B cell (primary cell): Measurements from ENCODE around the gene ASIP. TPM values are rescaled to one million over a fixed set of nuclear protein-coding genes. Genes with fewer than 3 reads are reported as not detected.

Experiments
- ATAC-seq: fragments of 200-7000 bp; cut with Tn5 transposase; one replicate; pipeline ENCODE4 v1.10.0; 2021; ENCODE audit warnings: low read depth, mild to moderate bottlenecking, moderate number of reproducible peaks, moderate library complexity
- CTCF ChIA-PET: fragments of 350-600 bp; sonication (Branson Sonifier 250); formaldehyde crosslinking; loops from one replicate; lab custom pipeline; 2021; ENCODE audit warnings: antibody characterized with exemption, inconsistent platforms; lab: Charles Lee
- POLR2A ChIA-PET: fragments of 350-600 bp; sonication (Branson Sonifier 250); formaldehyde crosslinking; loops from one replicate; lab custom pipeline; 2021; ENCODE audit warnings: antibody characterized with exemption; lab: Charles Lee
- DNase-seq: peaks from one replicate; pipeline ENCODE4 v3.0.0; 2013
- H2AFZ ChIP-seq: 2 replicates; pipeline ENCODE4 v1.6.1; 2012; ENCODE audit warnings: mild to moderate bottlenecking, low read depth, low read length; ENCODE audit not compliant: insufficient read depth, poor library complexity, severe bottlenecking
- H3K27ac ChIP-seq, 2 donors: 1 replicate in 1 of 2; 2 replicates in 1 of 2; pipeline ENCODE4 v1.5.1; 2012 to 2013; ENCODE audit warnings: low read length in 2 of 2, mild to moderate bottlenecking in 2 of 2, moderate library complexity in 1 of 2
- H3K27me3 ChIP-seq, 4 experiments: fragments of 200-600 bp in 1 of 4; sonication (generic) in 1 of 4; replicated peaks in 1 of 4; 1 replicate in 2 of 4; 2 replicates in 2 of 4; pipeline versions ENCODE4 v1.6.1 to v1.7.0; 2013 to 2016; ENCODE audit warnings: low read length in 3 of 4, mild to moderate bottlenecking in 2 of 4, mixed read lengths in 1 of 4, moderate library complexity in 1 of 4; ENCODE audit not compliant: insufficient read depth in 4 of 4, control insufficient read depth in 3 of 4; ENCODE audit errors: control extremely low read depth in 1 of 4
- H3K36me3 ChIP-seq, 2 experiments: replicated peaks in 1 of 2; 1 replicate in 1 of 2; 2 replicates in 1 of 2; pipeline versions ENCODE4 v1.6.1 to v1.7.1; 2013; ENCODE audit warnings: low read length in 1 of 2; ENCODE audit not compliant: insufficient read depth in 2 of 2, control insufficient read depth in 1 of 2; ENCODE audit errors: control extremely low read depth in 1 of 2, extremely low read depth in 1 of 2
- H3K4me1 ChIP-seq, 2 donors: fragments of 200-600 bp in 1 of 2; sonication (generic) in 1 of 2; 1 replicate in 1 of 2; 2 replicates in 1 of 2; pipeline versions ENCODE4 v1.5.1 to v1.6.1; 2013 to 2017; ENCODE audit warnings: low read length in 2 of 2; ENCODE audit not compliant: control insufficient read depth in 2 of 2, insufficient read depth in 2 of 2
- H3K4me2 ChIP-seq: replicated peaks from 2 replicates; pipeline ENCODE3; 2012; ENCODE audit warnings: mild to moderate bottlenecking, low read depth, low read length; ENCODE audit not compliant: poor library complexity, severe bottlenecking
- H3K4me3 ChIP-seq, 5 experiments: fragments of 200-600 bp in 1 of 5; sonication (generic) in 1 of 5; 1 replicate in 3 of 5; 2 replicates in 2 of 5; pipeline versions ENCODE4 v1.5.1 to v1.7.0; 2011 to 2016; ENCODE audit warnings: low read length in 4 of 5, mild to moderate bottlenecking in 4 of 5, low read depth in 2 of 5, control low read depth in 1 of 5, moderate library complexity in 1 of 5; ENCODE audit not compliant: insufficient read depth in 1 of 5; ENCODE audit errors: control extremely low read depth in 1 of 5, extremely low read depth in 1 of 5
- H3K79me2 ChIP-seq: fragments of 200-600 bp; sonication (generic); one replicate; pipeline ENCODE4 v1.6.0; 2016; ENCODE audit warnings: low read length; ENCODE audit not compliant: control insufficient read depth, insufficient read depth
- H3K9ac ChIP-seq: fragments of 200-600 bp; sonication (generic); 2 replicates; pipeline ENCODE4 v1.6.1; 2017; ENCODE audit warnings: mild to moderate bottlenecking, low read length, moderate library complexity
- H3K9me3 ChIP-seq, 3 donors: one replicate each; pipeline versions ENCODE4 v1.6.1 to v1.7.1; 2013; ENCODE audit warnings: low read length in 2 of 3; ENCODE audit not compliant: control insufficient read depth in 2 of 3, insufficient read depth in 1 of 3; ENCODE audit errors: control extremely low read depth in 1 of 3
- H4K20me1 ChIP-seq: 2 replicates; pipeline ENCODE4 v1.6.0; 2012; ENCODE audit warnings: mild to moderate bottlenecking, low read length; ENCODE audit not compliant: insufficient read depth, control insufficient read depth, poor library complexity, severe bottlenecking
- H3K27ac Mint-ChIP-seq: one replicate; pipeline ENCODE4 v1.8.0; 2021; ENCODE audit warnings: mixed read lengths
- H3K27me3 Mint-ChIP-seq: one replicate; pipeline ENCODE4 v1.8.0; 2021; ENCODE audit warnings: mixed read lengths
- H3K4me1 Mint-ChIP-seq: one replicate; pipeline ENCODE4 v1.8.0; 2021; ENCODE audit warnings: mixed read lengths
- H3K4me3 Mint-ChIP-seq: one replicate; pipeline ENCODE4 v1.8.0; 2021; ENCODE audit warnings: mixed read lengths
- H3K9me3 Mint-ChIP-seq: one replicate; pipeline ENCODE4 v1.8.0; 2022; ENCODE audit warnings: mixed read lengths; ENCODE audit not compliant: insufficient read depth
- EZH2 ChIP-seq: IDR thresholded peaks from 2 replicates; pipeline ENCODE4 v1.6.1; 2012; ENCODE audit warnings: borderline replicate concordance, low read depth, mild to moderate bottlenecking, moderate library complexity, low read length; ENCODE audit not compliant: insufficient read depth, poor library complexity, severe bottlenecking
- WGBS: methylation state at CpG from one replicate; pipeline ENCODE4 v1.1.5; 2013; ENCODE audit warnings: missing lambda C conversion rate; ENCODE audit not compliant: insufficient coverage; 5-methylcytosine and 5-hydroxymethylcytosine counted together
- intact Hi-C: fragments of 100-400 bp; cut with micrococcal nuclease; formaldehyde crosslinking; loops from one replicate; pipeline ENCODE4 v1.10.0; 2022
- polyA plus RNA-seq: library from polyadenylated mRNA; depleted of rRNA; stranded (reverse); fragments of >200 nt; gene quantifications from 2 replicates; pipeline ENCODE4 v1.2.3, GENCODE V29; 2012
- total RNA-seq, 2 donors: library from RNA; stranded (reverse); fragments of 120-200 nt in 1 of 2; gene quantifications; 1 replicate in 1 of 2; 2 replicates in 1 of 2; pipeline versions ENCODE4 v1.2.3 to v1.2.4, GENCODE V29; 2013 to 2022
- TF ChIP-seq, protein P1 (sequence below): fragments of 200-600 bp; IDR thresholded peaks from one replicate; pipeline ENCODE4 v1.8.0; 2022; ENCODE audit warnings: antibody characterized with exemption, mild to moderate bottlenecking

The ASIP gene
- total and polyA plus RNA-seq, 2 donors (not counting 1 experiment from before 2014, with no cell fraction given): 0.24 TPM; not detected in 1

DNA sequence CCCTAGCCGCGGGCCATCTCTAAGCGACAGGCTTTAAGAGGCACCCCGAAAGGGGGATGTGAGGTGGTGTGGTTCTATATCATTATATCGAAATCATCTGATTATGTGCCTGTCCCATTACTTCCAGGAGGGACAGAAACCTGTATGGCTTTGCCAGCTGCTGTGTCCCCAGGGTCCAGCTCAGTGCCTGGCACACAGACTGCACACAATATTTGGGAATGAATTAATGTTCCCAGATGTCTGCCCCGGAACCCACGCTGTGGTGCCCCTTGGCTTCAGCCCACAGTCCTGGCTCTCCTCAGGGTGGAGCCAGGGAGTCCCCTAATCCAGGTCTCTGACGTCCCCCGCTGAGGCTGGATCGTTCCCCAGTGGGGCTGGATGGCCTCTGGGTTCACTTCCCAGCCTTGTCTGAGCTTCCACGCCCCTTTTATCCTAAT lies 70.8 kb downstream of the ASIP start:
- Histone ChIP-seq H3K79me2 (no peaks in the 10 kb centered on the region), H3K4me1 (peaks cover 17 to 20% of the 10 kb centered on the region in 2 donors), H3K4me2 (peak overlapping the region; percentile 55), H2AFZ (peak overlapping the region; percentile 56), H3K4me3 (no peak overlapping the region), H3K27ac (no peak overlapping the region), H4K20me1 (no peaks in the 10 kb centered on the region), H3K36me3 (no peaks in the 10 kb centered on the region), H3K9me3 (peaks cover 0 to 3% (median 0%) of the 10 kb centered on the region in 3 donors), H3K9ac (peak overlapping the region; percentile 29), H3K27me3 (peaks cover 0 to 18% (median 13%) of the 10 kb centered on the region in 4 experiments)
- no peaks in the 10 kb centered on the region for H3K9me3 Mint-ChIP-seq
- TF ChIP-seq, protein P1, sequence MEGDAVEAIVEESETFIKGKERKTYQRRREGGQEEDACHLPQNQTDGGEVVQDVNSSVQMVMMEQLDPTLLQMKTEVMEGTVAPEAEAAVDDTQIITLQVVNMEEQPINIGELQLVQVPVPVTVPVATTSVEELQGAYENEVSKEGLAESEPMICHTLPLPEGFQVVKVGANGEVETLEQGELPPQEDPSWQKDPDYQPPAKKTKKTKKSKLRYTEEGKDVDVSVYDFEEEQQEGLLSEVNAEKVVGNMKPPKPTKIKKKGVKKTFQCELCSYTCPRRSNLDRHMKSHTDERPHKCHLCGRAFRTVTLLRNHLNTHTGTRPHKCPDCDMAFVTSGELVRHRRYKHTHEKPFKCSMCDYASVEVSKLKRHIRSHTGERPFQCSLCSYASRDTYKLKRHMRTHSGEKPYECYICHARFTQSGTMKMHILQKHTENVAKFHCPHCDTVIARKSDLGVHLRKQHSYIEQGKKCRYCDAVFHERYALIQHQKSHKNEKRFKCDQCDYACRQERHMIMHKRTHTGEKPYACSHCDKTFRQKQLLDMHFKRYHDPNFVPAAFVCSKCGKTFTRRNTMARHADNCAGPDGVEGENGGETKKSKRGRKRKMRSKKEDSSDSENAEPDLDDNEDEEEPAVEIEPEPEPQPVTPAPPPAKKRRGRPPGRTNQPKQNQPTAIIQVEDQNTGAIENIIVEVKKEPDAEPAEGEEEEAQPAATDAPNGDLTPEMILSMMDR: no peak
- no peak for TF ChIP-seq EZH2
- H3K27ac Mint-ChIP-seq: no peak overlapping the region
- H3K27me3 Mint-ChIP-seq: peaks cover 13% of the 10 kb centered on the region
- POLR2A ChIA-PET: interaction anchor here (0.6 to 0.7 kb wide), 2 partner anchors 218 to 226 kb away, joined by 3 to 8 read pairs; no protein-coding TSS in a partner anchor
- WGBS: 17% methylated on average over 6 of the region's 11 CpGs
- peak overlapping the region; percentile 39 for H3K4me3 Mint-ChIP-seq
- intact Hi-C loops: loop anchor here (1.0 to 5.0 kb wide), 9 partner anchors 9 to 649 kb away; partner anchors contain the start of genes AHCY, DYNLRB1 and ITCH
- ATAC-seq (no peak), DNase-seq (no peak)
- peaks cover 16% of the 10 kb centered on the region for H3K4me1 Mint-ChIP-seq
- CTCF ChIA-PET: interaction anchor here (0.5 to 5.0 kb wide), 70 partner anchors 9 to 1522 kb away, joined by 3 to 135 read pairs (median 5); partner anchors contain the start of genes AHCY, DYNLRB1, ITCH and TP53INP2
